Measurements from ENCODE around the gene GSK3A.

GSK3A gene

GRCh38 chr19:42233678-42234292 lies 8.6 kb downstream of the GSK3A start:
- FAIRE-seq (no peak), DNase-seq (ENCODE audit: extremely low spot score, insufficient read length, low read depth) (no peak)

GRCh38 chr19:42233106-42233505 lies 9.3 kb downstream of the GSK3A start:
- no peak for FAIRE-seq
- DNase-seq (ENCODE audit: extremely low spot score, insufficient read length, low read depth) = no peak

GRCh38 chr19:42232435-42232834 lies 10.0 kb downstream of the GSK3A start:
- DNase-seq (ENCODE audit: extremely low spot score, insufficient read length, low read depth) = no peak
- no peak for FAIRE-seq

- FAIRE-seq = no peak
- no peak for DNase-seq (ENCODE audit: extremely low spot score, insufficient read length, low read depth)
These were observed 11.8 kb downstream of the GSK3A start for GRCh38 chr19:42230571-42230970.

GRCh38 chr19:42229855-42230351 lies 12.5 kb downstream of the GSK3A start:
- DNase-seq (ENCODE audit: extremely low spot score, insufficient read length, low read depth) (no peak), FAIRE-seq (no peak)

- DNase-seq (ENCODE audit: extremely low spot score, insufficient read length, low read depth) (no peak), FAIRE-seq (no peak)
These were observed 13.0 kb downstream of the GSK3A start for GRCh38 chr19:42229301-42229854.

- no peak for DNase-seq (ENCODE audit: extremely low spot score, insufficient read length, low read depth)
- no peak for FAIRE-seq
These were observed 13.8 kb downstream of the GSK3A start for GRCh38 chr19:42228641-42229040.

- DNase-seq (ENCODE audit: extremely low spot score, insufficient read length, low read depth) (no peak), FAIRE-seq (no peak)
These were observed 15.5 kb downstream of the GSK3A start for GRCh38 chr19:42226886-42227285.

GRCh38 chr19:42225718-42226292 lies 16.6 kb downstream of the GSK3A start:
- FAIRE-seq = no peak
- DNase-seq (ENCODE audit: extremely low spot score, insufficient read length, low read depth) = no peak

- no peak for FAIRE-seq
These were observed 17.3 kb downstream of the GSK3A start for GRCh38 chr19:42224940-42225717.

GRCh38 chr19:42220751-42221097 lies 21.7 kb downstream of the GSK3A start:
- DNase-seq (ENCODE audit: extremely low spot score, insufficient read length, low read depth) = no peak

More at GRCh38 chr19:42224940-42225717, 17.3 kb downstream of the GSK3A start:
- no peak for DNase-seq (ENCODE audit: extremely low spot score, insufficient read length, low read depth)

GRCh38 chr19:42219812-42220750 lies 22.3 kb downstream of the GSK3A start, which contains the start of gene ZNF526:
Gene ZNF526 (plus strand): TSS chr19:42220312. CDS start chr19:42224404, 4,092 bp downstream.
- peak; percentile 97 for FAIRE-seq
- peak; percentile 99 for DNase-seq (ENCODE audit: extremely low spot score, insufficient read length, low read depth)

More at GRCh38 chr19:42220751-42221097, 21.7 kb downstream of the GSK3A start:
- FAIRE-seq = no peak

- peak; percentile 99 for FAIRE-seq
- DNase-seq (ENCODE audit: extremely low spot score, insufficient read length, low read depth) = peak; percentile 95
These were observed 24.6 kb downstream of the GSK3A start, which contains the start of gene DEDD2 for GRCh38 chr19:42217520-42218437. Gene DEDD2 (minus strand): TSS chr19:42217677. CDS start chr19:42217007, 670 bp downstream.

- FAIRE-seq (no peak), DNase-seq (ENCODE audit: extremely low spot score, insufficient read length, low read depth) (no peak)
These were observed 25.5 kb downstream of the GSK3A start for GRCh38 chr19:42216653-42217519.

GRCh38 chr19:42214810-42215485 lies 27.5 kb downstream of the GSK3A start:
- FAIRE-seq (no peak), DNase-seq (ENCODE audit: extremely low spot score, insufficient read length, low read depth) (no peak)

GRCh38 chr19:42212886-42213285 lies 29.5 kb downstream of the GSK3A start:
- no peak for FAIRE-seq
- no peak for DNase-seq (ENCODE audit: extremely low spot score, insufficient read length, low read depth)

- FAIRE-seq (no peak), DNase-seq (ENCODE audit: extremely low spot score, insufficient read length, low read depth) (no peak)
These were observed 33.8 kb downstream of the GSK3A start for GRCh38 chr19:42208612-42209011.
